DOHH2 (cell line): Measurements from ENCODE around the gene COX4I1.
A peak's percentile ranks its signal among the peaks of the same experiment; 100 is the strongest.

Source experiments
- H3F3A ChIP-seq: fragments of 200-600 bp; sonication (generic), shearing (Covaris generic); 2 replicates; pipeline ENCODE4 v1.6.0; 2016; ENCODE audit warnings: antibody characterized with exemption, mild to moderate bottlenecking; ENCODE audit not compliant: control insufficient read depth, insufficient read depth
- H3K27ac ChIP-seq: fragments of 200-600 bp; sonication (generic); 2 replicates; pipeline ENCODE4 v1.5.1; 2014; ENCODE audit warnings: low read depth, mild to moderate bottlenecking, low read length, moderate library complexity
- H3K27me3 ChIP-seq: fragments of 200-600 bp; sonication (generic); 2 replicates; pipeline ENCODE4 v1.6.1; 2014; ENCODE audit warnings: mild to moderate bottlenecking, low read length, mixed read lengths; ENCODE audit not compliant: control insufficient read depth
- H3K36me3 ChIP-seq: fragments of 200-600 bp; sonication (generic); 2 replicates; pipeline ENCODE4 v1.6.1; 2014; ENCODE audit warnings: mild to moderate bottlenecking, low read length, moderate library complexity, mixed read lengths; ENCODE audit not compliant: control insufficient read depth
- H3K4me1 ChIP-seq: fragments of 200-600 bp; sonication (generic); 2 replicates; pipeline ENCODE4 v1.6.1; 2014; ENCODE audit warnings: mild to moderate bottlenecking, low read length, mixed read lengths; ENCODE audit not compliant: control insufficient read depth
- H3K4me2 ChIP-seq: fragments of 200-600 bp; sonication (generic); 2 replicates; pipeline ENCODE4 v1.6.0; 2014; ENCODE audit warnings: mild to moderate bottlenecking, low read length, moderate library complexity
- H3K4me3 ChIP-seq: fragments of 200-600 bp; sonication (generic); 2 replicates; pipeline ENCODE4 v1.5.1; 2014; ENCODE audit warnings: mild to moderate bottlenecking, low read length, mixed read lengths
- H3K79me2 ChIP-seq: fragments of 200-600 bp; sonication (generic); 2 replicates; pipeline ENCODE4 v1.6.1; 2014; ENCODE audit warnings: mild to moderate bottlenecking, low read length, mixed read lengths; ENCODE audit not compliant: control insufficient read depth
- H3K9me2 ChIP-seq: fragments of 200-600 bp; sonication (generic); replicated peaks from 2 replicates; pipeline ENCODE4 v1.6.1; 2014; ENCODE audit warnings: mild to moderate bottlenecking, low read length, mixed read lengths; ENCODE audit not compliant: control insufficient read depth
- H3K9me3 ChIP-seq: fragments of 200-600 bp; sonication (generic); 2 replicates; pipeline ENCODE4 v1.6.1; 2014; ENCODE audit warnings: antibody characterized with exemption, low read length, mixed read lengths; ENCODE audit not compliant: control insufficient read depth, insufficient read depth
- H4K20me1 ChIP-seq: fragments of 200-600 bp; sonication (generic); 2 replicates; pipeline ENCODE4 v1.6.0; 2014; ENCODE audit warnings: low read depth, mild to moderate bottlenecking, antibody characterized with exemption, low read length, moderate library complexity; ENCODE audit not compliant: control insufficient read depth, insufficient read depth
- EZH2phosphoT487 ChIP-seq: fragments of 200-600 bp; sonication (generic); IDR thresholded peaks from 2 replicates; pipeline ENCODE4 v1.6.1; 2017; ENCODE audit warnings: borderline replicate concordance, mild to moderate bottlenecking, antibody characterized with exemption, low read length, moderate library complexity, mixed read lengths
- TF ChIP-seq, protein P1 (sequence below): fragments of 200-600 bp; sonication (generic); IDR thresholded peaks from one replicate; pipeline ENCODE4 v1.5.1; 2014; ENCODE audit warnings: antibody characterized with exemption, mild to moderate bottlenecking, low read depth, low read length; ENCODE audit not compliant: poor library complexity, severe bottlenecking

Gene COX4I1

DNA sequence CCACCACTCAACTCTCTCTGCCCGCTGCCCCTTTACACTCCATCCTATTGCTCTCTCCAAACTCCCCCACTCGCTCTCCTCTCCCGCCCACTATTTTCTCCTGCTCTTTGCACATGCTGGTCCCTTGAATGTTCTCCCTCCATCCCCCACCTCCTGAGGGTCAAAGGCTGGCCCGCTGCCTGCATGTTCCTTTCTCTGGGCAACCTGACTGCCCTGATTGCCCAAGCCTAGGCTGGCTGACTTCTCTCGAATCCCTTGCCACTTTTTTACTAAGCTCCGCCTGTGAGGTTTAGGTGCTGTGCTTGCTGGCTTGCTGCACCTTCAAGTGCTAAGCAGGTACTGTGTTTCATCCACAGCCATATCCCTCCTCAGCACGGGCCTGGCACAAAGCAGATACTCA lies 2.9 kb upstream of the COX4I1 start:
- Histone ChIP-seq H3F3A (peaks cover 3% of the 10 kb centered on the region; the same call in 1 of the 2 replicates), H3K4me1 (peaks cover 24% of the 10 kb centered on the region), H3K36me3 (peaks cover 81% of the 10 kb centered on the region), H3K27me3 (no peaks in the 10 kb centered on the region), H3K9me2 (no peaks in the 10 kb centered on the region), H3K9me3 (no peaks in the 10 kb centered on the region), H3K4me3 (no peak overlapping the region), H3K4me2 (no peak overlapping the region), H4K20me1 (peaks cover 19% of the 10 kb centered on the region), H3K79me2 (peaks cover 100% of the 10 kb centered on the region), H3K27ac (no peak overlapping the region)
- no peak for TF ChIP-seq EZH2phosphoT487
- TF ChIP-seq, protein P1, sequence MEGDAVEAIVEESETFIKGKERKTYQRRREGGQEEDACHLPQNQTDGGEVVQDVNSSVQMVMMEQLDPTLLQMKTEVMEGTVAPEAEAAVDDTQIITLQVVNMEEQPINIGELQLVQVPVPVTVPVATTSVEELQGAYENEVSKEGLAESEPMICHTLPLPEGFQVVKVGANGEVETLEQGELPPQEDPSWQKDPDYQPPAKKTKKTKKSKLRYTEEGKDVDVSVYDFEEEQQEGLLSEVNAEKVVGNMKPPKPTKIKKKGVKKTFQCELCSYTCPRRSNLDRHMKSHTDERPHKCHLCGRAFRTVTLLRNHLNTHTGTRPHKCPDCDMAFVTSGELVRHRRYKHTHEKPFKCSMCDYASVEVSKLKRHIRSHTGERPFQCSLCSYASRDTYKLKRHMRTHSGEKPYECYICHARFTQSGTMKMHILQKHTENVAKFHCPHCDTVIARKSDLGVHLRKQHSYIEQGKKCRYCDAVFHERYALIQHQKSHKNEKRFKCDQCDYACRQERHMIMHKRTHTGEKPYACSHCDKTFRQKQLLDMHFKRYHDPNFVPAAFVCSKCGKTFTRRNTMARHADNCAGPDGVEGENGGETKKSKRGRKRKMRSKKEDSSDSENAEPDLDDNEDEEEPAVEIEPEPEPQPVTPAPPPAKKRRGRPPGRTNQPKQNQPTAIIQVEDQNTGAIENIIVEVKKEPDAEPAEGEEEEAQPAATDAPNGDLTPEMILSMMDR, result no peak

DNA sequence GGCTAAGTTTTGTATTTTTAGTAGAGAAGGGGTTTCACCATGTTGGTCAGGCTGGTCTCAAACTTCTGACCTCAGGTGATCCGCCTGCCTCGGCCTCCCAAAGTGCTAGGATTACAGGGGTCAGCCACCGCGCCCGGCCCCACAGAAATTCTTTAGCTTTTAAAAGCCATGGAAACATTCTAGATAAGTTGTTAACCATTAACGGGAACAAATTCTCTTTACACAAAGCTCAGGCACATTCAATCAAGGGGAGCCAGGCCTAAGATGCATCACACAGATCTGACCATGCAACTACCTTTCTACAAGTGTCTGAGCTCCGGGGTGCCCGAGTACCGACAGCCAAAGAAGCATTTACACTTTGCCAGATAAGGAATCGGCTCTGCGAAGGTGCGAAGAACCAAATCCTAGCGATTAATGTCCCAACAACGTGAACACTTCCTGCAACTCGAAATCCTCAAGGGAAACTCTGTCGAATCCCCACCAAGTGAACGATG lies 1.2 kb upstream of the COX4I1 start:
- no peak for TF ChIP-seq EZH2phosphoT487
- TF ChIP-seq, protein P1, result no peak
- Histone ChIP-seq H3K27ac (no peak overlapping the region), H3K9me2 (no peaks in the 10 kb centered on the region), H3F3A (peaks cover 8% of the 10 kb centered on the region), H3K4me2 (peak overlapping the region; percentile 74), H4K20me1 (peaks cover 19% of the 10 kb centered on the region), H3K36me3 (peaks cover 81% of the 10 kb centered on the region), H3K4me3 (peak overlapping the region; percentile 94), H3K9me3 (no peaks in the 10 kb centered on the region), H3K4me1 (peaks cover 42% of the 10 kb centered on the region), H3K27me3 (no peaks in the 10 kb centered on the region), H3K79me2 (peaks cover 99% of the 10 kb centered on the region)

DNA sequence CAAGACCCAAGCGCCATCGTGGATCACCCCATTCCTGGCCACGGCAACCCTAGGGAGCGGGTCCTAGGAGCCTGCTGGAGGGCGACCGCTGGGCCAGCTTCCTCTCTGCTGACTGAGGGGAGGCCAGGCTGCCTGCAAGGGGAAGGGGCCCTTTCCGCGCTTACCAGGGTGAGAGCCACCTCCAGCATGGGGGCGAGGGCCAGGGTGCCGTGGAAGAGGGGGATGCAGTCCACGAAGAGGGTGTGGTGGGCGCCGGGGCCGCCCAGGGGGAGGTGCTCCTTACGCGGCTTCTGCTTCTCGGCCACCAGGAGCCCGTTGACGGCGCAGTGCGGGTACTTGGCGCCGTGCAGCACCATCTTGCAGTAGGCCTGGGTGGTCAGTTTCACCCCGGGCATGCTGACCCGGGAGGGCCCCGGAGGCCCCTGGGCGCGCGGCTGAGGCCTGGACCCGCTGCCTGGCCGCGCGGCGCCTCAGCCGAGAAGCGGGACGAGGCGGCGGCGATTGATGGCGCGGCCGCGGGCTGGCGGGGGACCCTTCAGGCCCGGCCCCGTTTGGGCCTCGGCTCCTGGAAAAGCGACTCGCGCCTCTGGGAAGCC lies 496 bp upstream of the COX4I1 start:
- no peaks in the 10 kb centered on the region for H3K27me3 ChIP-seq
- H3K4me2 ChIP-seq, result peak overlapping the region; percentile 74
- peaks cover 48% of the 10 kb centered on the region for H3K4me1 ChIP-seq
- no peaks in the 10 kb centered on the region for H3K9me2 ChIP-seq
- H3F3A ChIP-seq, result peaks cover 10% of the 10 kb centered on the region
- peak overlapping the region; percentile 60 for H3K27ac ChIP-seq
- H3K4me3 ChIP-seq, result peak overlapping the region; percentile 94
- peaks cover 99% of the 10 kb centered on the region for H3K79me2 ChIP-seq
- peaks cover 19% of the 10 kb centered on the region for H4K20me1 ChIP-seq
- no peaks in the 10 kb centered on the region for H3K9me3 ChIP-seq
- peaks cover 81% of the 10 kb centered on the region for H3K36me3 ChIP-seq
- TF ChIP-seq EZH2phosphoT487, result no peak
- TF ChIP-seq, protein P1, result no peak
